Uterus (tissue), 2 donors: ENCODE data around the gene SLC30A7.

Experiments
- CTCF ChIP-seq, 4 experiments: fragments of 200-600 bp in 2 of 4; fragments of 450-650 bp in 2 of 4; sonication (generic) in 2 of 4; IDR thresholded peaks; one replicate each; pipeline ENCODE4 v1.5.1; 2016 to 2019; ENCODE audit warnings: antibody characterized with exemption in 4 of 4, mild to moderate bottlenecking in 2 of 4, moderate library complexity in 1 of 4
- POLR2A ChIP-seq, 2 donors: fragments of 450-650 bp; IDR thresholded peaks; one replicate each; pipeline ENCODE4 v1.6.1; 2016; ENCODE audit warnings: antibody characterized with exemption in 2 of 2, mild to moderate bottlenecking in 1 of 2, moderate library complexity in 1 of 2

GRCh38 chr1:100866901-100867206, 29.0 kb upstream of the SLC30A7 start:
- TF ChIP-seq CTCF (IDR thresholded peaks at IDR 0.05) = no peak
- TF ChIP-seq POLR2A (IDR thresholded peaks at IDR 0.05) = no peak
